Stimulated activated naive CD8-positive, alpha-beta T cell treated with anti-CD3 and anti-CD28 coated beads, Interleukin-15, amount 100 ng/mL, for 72 hours (primary cell): ENCODE results near the gene BHLHA9.

Experiments used
- ATAC-seq: fragments of 150-1000 bp; cut with Tn5 transposase; 2 replicates; pipeline ENCODE4 v1.10.0; 2021; ENCODE audit warnings: mild to moderate bottlenecking, moderate library complexity
- DNase-seq, 2 donors: peaks; one replicate each; pipeline ENCODE4 v3.0.0; 2021 to 2022
- H3K27ac Mint-ChIP-seq, 2 donors: one replicate each; pipeline ENCODE4 v1.8.0; 2022; ENCODE audit warnings: mild to moderate bottlenecking in 2 of 2, mixed read lengths in 2 of 2, moderate library complexity in 2 of 2
- H3K27me3 Mint-ChIP-seq: one replicate; pipeline ENCODE4 v1.8.0; 2022; ENCODE audit warnings: mixed read lengths
- H3K4me1 Mint-ChIP-seq: one replicate; pipeline ENCODE4 v1.8.0; 2022; ENCODE audit warnings: mild to moderate bottlenecking, mixed read lengths
- H3K4me3 Mint-ChIP-seq, 2 donors: one replicate each; pipeline ENCODE4 v1.8.0; 2022; ENCODE audit warnings: mild to moderate bottlenecking in 2 of 2, mixed read lengths in 2 of 2, moderate library complexity in 1 of 2
- H3K9me3 Mint-ChIP-seq, 2 donors: one replicate each; pipeline ENCODE4 v1.8.0; 2022; ENCODE audit warnings: mixed read lengths in 2 of 2

BHLHA9 gene

GRCh38 chr17:1273492-1274244, 3.4 kb downstream of the BHLHA9 start:
- Mint-ChIP-seq H3K27me3 (peaks cover 74% of the 10 kb centered on the region), H3K4me3 (no peak overlapping the region), H3K27ac (no peak overlapping the region), H3K9me3 (no peaks in the 10 kb centered on the region), H3K4me1 (peaks cover 15% of the 10 kb centered on the region)
- ATAC-seq = no peak
- DNase-seq = no peak

GRCh38 chr17:1274245-1274608, 4.0 kb downstream of the BHLHA9 start:
- ATAC-seq (no peak), DNase-seq (no peak)
- Mint-ChIP-seq H3K4me1 (peaks cover 15% of the 10 kb centered on the region), H3K9me3 (no peaks in the 10 kb centered on the region), H3K27me3 (peaks cover 69% of the 10 kb centered on the region), H3K27ac (no peak overlapping the region), H3K4me3 (no peak overlapping the region)

DNA sequence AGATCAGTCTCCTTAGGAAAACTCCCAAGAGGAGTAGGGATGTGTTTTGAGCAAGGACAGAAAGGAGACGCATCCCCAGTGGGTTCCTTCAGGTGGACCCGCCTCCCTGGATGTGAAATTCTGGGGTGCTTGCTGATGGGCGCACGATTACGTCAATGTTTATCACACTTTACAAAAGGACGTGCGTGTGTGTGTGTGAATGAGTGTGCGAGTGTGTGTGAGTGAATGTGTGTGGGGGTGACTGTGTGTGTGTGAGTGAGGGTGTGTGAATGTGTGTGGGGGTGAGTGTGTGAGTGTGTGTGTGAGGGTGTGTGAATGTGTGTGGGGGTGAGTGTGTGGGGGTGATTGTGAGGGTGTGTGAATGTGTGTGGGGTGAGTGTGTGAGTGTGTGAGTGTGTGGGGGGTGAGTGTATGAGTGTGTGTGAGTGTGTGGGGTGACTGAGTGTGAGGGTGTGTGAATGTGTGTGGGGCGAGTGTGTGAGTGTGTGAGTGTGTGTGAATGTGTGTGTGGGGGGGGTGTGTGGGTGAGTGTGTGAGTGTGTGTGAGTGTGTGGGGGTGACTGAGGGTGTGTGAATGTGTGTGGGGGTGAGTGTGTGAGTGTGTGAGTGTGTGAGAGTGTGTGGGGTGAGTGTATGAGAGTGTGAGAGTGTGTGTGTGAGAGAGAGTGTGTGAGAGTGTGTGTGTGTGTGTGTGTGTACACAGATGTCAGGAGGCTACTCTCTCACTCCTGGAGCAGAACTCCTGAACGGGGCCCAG, 5.1 kb downstream of the BHLHA9 start:
- peak overlapping the region in 1 of 2 donors; percentile 29 for H3K27ac Mint-ChIP-seq
- ATAC-seq = peak; percentile 10

DNA sequence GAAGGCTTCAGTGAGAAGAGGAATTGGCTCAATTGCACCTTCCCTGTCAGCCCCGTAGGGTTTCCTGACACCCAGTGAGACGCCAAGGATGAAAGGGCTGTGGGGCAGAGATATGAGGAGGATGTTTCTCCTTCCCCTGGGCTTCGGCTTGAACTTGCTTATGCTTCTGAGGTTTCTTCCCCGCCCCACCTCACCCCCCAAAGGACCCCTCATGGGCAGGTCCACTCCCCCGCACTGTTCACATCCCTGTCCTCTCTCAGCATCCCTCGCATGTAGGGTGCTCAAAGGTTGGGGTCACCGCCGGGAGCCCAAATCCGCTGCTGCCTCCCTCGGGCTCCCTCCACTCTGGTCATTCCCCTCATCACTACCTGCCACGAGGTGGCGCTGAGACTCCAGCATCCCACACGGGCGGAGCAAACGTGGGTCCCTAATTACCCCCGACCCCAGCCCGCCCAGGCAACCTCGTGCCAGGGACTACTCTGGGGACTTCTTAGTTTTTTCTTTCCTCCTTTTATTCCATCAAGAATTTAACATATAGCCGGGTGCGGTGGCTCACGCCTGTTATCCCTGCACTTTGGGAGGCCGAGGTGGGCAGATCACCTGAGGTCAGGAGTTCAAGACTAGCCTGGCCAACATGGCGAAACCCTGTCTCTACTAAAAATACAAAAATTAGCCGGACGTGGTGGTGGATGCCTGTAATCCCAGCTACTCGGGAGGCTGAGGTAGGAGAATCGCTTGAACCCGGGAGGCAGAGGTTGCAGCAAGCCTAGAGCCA, 5.9 kb downstream of the BHLHA9 start:
- no peak overlapping the region for H3K27ac Mint-ChIP-seq
- H3K4me1 Mint-ChIP-seq = peaks cover 15% of the 10 kb centered on the region
- peak overlapping the region; percentile 43 to 48 for H3K4me3 Mint-ChIP-seq
- no peaks in the 10 kb centered on the region for H3K9me3 Mint-ChIP-seq
- peaks cover 55% of the 10 kb centered on the region for H3K27me3 Mint-ChIP-seq
- DNase-seq (peak; percentile 71 to 72), ATAC-seq (peak; percentile 89)

More for the DNA sequence above, 5.1 kb downstream of the BHLHA9 start:
- Mint-ChIP-seq H3K4me1 (peaks cover 15% of the 10 kb centered on the region), H3K9me3 (no peaks in the 10 kb centered on the region), H3K27me3 (peaks cover 57% of the 10 kb centered on the region), H3K4me3 (no peak overlapping the region)
- no peak for DNase-seq

GRCh38 chr17:1280652-1281051, 10.4 kb downstream of the BHLHA9 start:
- no peak for DNase-seq
- no peak overlapping the region for H3K27ac Mint-ChIP-seq
- peaks cover 14% of the 10 kb centered on the region for H3K27me3 Mint-ChIP-seq
- H3K4me3 Mint-ChIP-seq = no peak overlapping the region
- no peak for ATAC-seq
- H3K9me3 Mint-ChIP-seq = no peaks in the 10 kb centered on the region
- peaks cover 7% of the 10 kb centered on the region for H3K4me1 Mint-ChIP-seq

GRCh38 chr17:1286379-1287106, 16.3 kb downstream of the BHLHA9 start:
- DNase-seq = no peak
- ATAC-seq = no peak
- Mint-ChIP-seq H3K27ac (no peak overlapping the region), H3K4me1 (peaks cover 4% of the 10 kb centered on the region), H3K9me3 (peaks cover 0 to 16% of the 10 kb centered on the region in 2 donors), H3K27me3 (peaks cover 18% of the 10 kb centered on the region), H3K4me3 (no peak overlapping the region)

GRCh38 chr17:1289695-1290094, 19.5 kb downstream of the BHLHA9 start:
- no peak for ATAC-seq
- Mint-ChIP-seq H3K4me3 (no peak overlapping the region), H3K27me3 (peaks cover 35% of the 10 kb centered on the region), H3K4me1 (peaks cover 21% of the 10 kb centered on the region), H3K9me3 (peaks cover 6 to 24% of the 10 kb centered on the region in 2 donors), H3K27ac (no peak overlapping the region)
- DNase-seq = no peak

DNA sequence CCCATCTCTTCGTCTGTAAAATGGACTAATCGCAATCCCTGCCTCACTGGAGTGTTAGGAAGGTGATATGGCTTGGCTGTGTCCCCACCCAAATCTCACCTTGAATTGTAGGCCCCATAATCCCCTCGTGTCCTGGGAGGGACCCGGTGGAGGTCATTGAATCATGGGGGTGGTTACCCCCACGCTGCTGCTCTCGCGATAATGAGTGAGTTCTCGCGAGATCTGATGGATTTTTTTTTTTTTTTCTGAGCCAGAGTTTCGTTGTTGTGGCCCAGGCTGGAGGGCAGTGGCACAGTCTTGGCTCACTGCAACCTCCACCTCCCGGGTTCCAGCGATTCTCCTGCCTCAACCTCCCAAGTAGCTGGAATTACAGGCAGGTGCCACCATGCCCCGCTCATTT, 20.4 kb downstream of the BHLHA9 start:
- peaks cover 30% of the 10 kb centered on the region for H3K4me1 Mint-ChIP-seq
- H3K27ac Mint-ChIP-seq = no peak overlapping the region
- peaks cover 35% of the 10 kb centered on the region for H3K27me3 Mint-ChIP-seq
- H3K4me3 Mint-ChIP-seq = no peak overlapping the region
- peaks cover 6 to 24% of the 10 kb centered on the region in 2 donors for H3K9me3 Mint-ChIP-seq
- DNase-seq (no peak), ATAC-seq (no peak)

DNA sequence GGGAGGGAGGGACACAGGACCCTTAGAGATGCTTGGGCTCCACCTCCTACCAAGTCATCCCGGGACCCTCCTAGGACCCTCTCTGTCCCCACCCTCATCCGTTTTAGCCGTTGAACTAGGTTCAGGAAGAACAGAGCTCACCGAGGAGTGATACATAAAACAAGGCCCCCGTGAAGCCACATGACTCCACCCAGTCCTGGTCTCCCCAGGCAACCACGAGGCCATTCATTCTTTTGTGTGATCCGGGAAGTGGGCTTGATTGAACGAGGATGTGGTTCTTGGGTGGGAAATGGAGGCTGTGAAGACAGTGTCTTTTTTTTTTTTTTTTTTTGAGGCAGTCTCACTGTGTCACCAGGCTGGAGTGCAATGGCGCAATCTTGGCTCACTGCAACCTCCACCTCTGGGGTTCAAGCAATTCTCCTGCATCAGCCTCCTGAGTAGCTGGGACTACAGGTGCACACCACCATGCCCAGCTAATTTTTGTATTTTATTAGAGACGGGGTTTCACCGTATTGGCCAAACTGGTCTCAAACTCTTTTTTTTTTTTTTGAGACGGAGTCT, 24.0 kb downstream of the BHLHA9 start:
- Mint-ChIP-seq H3K9me3 (peaks cover 6 to 16% of the 10 kb centered on the region in 2 donors), H3K27ac (peak overlapping the region; percentile 94 to 99), H3K4me1 (peaks cover 52% of the 10 kb centered on the region), H3K4me3 (peak overlapping the region; percentile 65 to 66), H3K27me3 (peaks cover 64% of the 10 kb centered on the region)
- DNase-seq (peak; percentile 60 to 89), ATAC-seq (peak; percentile 97)

DNA sequence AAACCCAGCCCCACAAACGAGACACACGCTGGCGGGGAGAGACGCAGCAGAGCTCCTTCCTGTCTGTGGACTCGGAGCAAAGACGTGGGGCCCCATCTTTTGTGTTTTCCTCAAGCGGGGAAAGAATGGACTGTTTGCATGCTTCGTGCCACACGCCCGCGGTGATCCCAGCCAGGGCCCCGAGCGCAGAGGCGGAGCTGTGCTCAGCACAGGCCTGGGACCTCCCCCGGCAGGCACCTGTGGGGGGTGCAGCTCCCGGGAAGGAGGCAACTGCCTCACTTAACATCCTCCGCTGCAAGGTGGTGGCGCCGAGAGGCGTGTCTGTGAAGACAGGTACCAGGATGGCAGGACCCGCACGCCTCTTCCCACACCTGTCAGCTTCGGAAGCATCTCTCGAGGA, 28.4 kb downstream of the BHLHA9 start:
- peaks cover 42% of the 10 kb centered on the region for H3K4me1 Mint-ChIP-seq
- H3K4me3 Mint-ChIP-seq = peak overlapping the region in 1 of 2 donors; percentile 59
- peaks cover 59% of the 10 kb centered on the region for H3K27me3 Mint-ChIP-seq
- ATAC-seq (peak; percentile 29), DNase-seq (peak in 1 of 2 donors; percentile 33)
- peaks cover 1 to 3% of the 10 kb centered on the region in 2 donors for H3K9me3 Mint-ChIP-seq
- H3K27ac Mint-ChIP-seq = peak overlapping the region in 1 of 2 donors; percentile 80

- no peak overlapping the region for H3K27ac Mint-ChIP-seq
- H3K4me1 Mint-ChIP-seq = peaks cover 30% of the 10 kb centered on the region
- ATAC-seq (no peak), DNase-seq (no peak)
- H3K9me3 Mint-ChIP-seq = no peaks in the 10 kb centered on the region
- no peak overlapping the region for H3K4me3 Mint-ChIP-seq
- H3K27me3 Mint-ChIP-seq = peaks cover 66% of the 10 kb centered on the region
These were observed 29.5 kb downstream of the BHLHA9 start for GRCh38 chr17:1299552-1300370.

DNA sequence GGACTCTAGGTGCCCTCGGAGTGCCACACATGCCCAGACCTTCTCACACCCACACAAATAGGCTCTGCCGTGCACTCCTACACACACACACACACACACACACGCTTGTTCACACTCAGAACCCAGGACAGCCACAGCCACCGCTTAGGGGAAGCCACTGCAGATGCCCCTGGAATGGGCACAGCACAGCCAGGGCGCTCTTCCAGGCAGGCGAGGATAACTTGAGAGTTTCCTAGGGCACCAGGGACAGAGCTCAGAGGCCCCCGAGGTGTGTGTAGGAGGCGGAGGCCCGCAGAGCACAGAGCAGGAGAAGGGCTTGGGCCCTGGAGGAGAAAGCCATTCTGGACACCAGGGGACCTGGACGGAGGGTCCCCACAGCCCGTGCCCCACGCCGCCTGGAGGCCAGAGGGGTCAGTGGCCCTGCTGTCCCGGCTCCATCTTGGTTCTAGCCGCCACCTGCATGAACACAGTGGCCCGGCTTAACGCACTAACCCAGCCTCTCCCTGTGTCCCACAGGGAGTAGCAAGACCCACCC, 30.2 kb downstream of the BHLHA9 start:
- no peak for ATAC-seq
- Mint-ChIP-seq H3K4me1 (peaks cover 24% of the 10 kb centered on the region), H3K27ac (no peak overlapping the region), H3K9me3 (no peaks in the 10 kb centered on the region), H3K27me3 (peaks cover 72% of the 10 kb centered on the region), H3K4me3 (no peak overlapping the region)
- no peak for DNase-seq

DNA sequence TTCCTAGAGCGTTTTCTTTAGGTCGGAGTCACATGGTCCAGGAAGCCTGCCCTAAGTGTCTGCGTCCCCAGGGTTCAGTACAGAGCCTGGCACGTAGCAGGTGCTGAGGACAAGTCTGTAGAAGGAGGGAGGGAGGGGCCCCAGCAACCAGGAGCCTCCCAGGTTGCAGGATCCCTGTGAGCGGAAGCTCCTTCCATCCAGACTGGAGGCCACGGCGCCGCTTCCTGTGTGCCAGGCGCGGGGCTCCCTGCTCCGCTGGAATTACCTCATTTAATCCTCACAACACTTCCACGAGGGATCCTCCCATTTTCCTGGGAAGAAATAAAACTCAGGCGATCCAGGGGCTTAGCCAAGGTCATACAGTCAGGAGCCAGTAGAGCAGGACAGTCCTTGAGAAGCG, 31.3 kb downstream of the BHLHA9 start:
- H3K27ac Mint-ChIP-seq = no peak overlapping the region
- DNase-seq (no peak), ATAC-seq (no peak)
- peaks cover 16% of the 10 kb centered on the region for H3K4me1 Mint-ChIP-seq
- no peaks in the 10 kb centered on the region for H3K9me3 Mint-ChIP-seq
- no peak overlapping the region for H3K4me3 Mint-ChIP-seq
- peaks cover 82% of the 10 kb centered on the region for H3K27me3 Mint-ChIP-seq

GRCh38 chr17:1302761-1303160, 32.5 kb downstream of the BHLHA9 start:
- Mint-ChIP-seq H3K4me3 (no peak overlapping the region), H3K4me1 (peaks cover 15% of the 10 kb centered on the region), H3K9me3 (no peaks in the 10 kb centered on the region), H3K27ac (no peak overlapping the region), H3K27me3 (peaks cover 82% of the 10 kb centered on the region)
- ATAC-seq (no peak), DNase-seq (no peak)
